Heart left ventricle (tissue), 16 donors: ENCODE measurements around the gene PSMD14. TPM values are rescaled to one million over a fixed set of nuclear protein-coding genes. Genes with fewer than 3 reads are reported as not detected.

Experiments used
- ATAC-seq, 4 donors: fragments of 200-7000 bp; cut with Tn5 transposase; one replicate each; pipeline ENCODE4 v1.9.1; 2020 to 2022; ENCODE audit warnings: moderate library complexity in 4 of 4, mild to moderate bottlenecking in 3 of 4, moderate number of reproducible peaks in 1 of 4
- DNase-seq, 5 donors: peaks; one replicate each; pipeline ENCODE4 v3.0.0-alpha.2; 2020
- H3K27ac ChIP-seq, 12 donors: fragments of 200-600 bp; sonication (generic) in 4 of 12; one replicate each; pipeline versions ENCODE4 v1.5.0 to v1.8.0; 2016 to 2022; ENCODE audit warnings: mild to moderate bottlenecking in 2 of 12
- H3K27me3 ChIP-seq, 9 donors: fragments of 200-600 bp; sonication (generic) in 2 of 9; one replicate each; pipeline versions ENCODE4 v1.5.1 to v1.8.0; 2016 to 2022; ENCODE audit warnings: mild to moderate bottlenecking in 3 of 9
- H3K36me3 ChIP-seq, 9 donors: fragments of 200-600 bp; sonication (generic) in 2 of 9; one replicate each; pipeline versions ENCODE4 v1.5.0 to v1.8.0; 2018 to 2022; ENCODE audit warnings: mild to moderate bottlenecking in 2 of 9
- H3K4me1 ChIP-seq, 12 donors: fragments of 200-600 bp; sonication (generic) in 4 of 12; one replicate each; pipeline versions ENCODE4 v1.5.0 to v1.8.0; 2016 to 2022; ENCODE audit warnings: mild to moderate bottlenecking in 3 of 12
- H3K4me3 ChIP-seq, 12 donors: fragments of 200-600 bp; sonication (generic) in 4 of 12; one replicate each; pipeline versions ENCODE4 v1.5.0 to v1.8.0; 2017 to 2022; ENCODE audit warnings: mild to moderate bottlenecking in 9 of 12, moderate library complexity in 4 of 12
- H3K9me3 ChIP-seq, 12 donors: fragments of 200-600 bp; sonication (generic) in 4 of 12; one replicate each; pipeline versions ENCODE4 v1.5.0 to v1.8.0; 2016 to 2022; ENCODE audit warnings: mild to moderate bottlenecking in 1 of 12
- CTCF ChIP-seq, 12 donors: fragments of 200-600 bp; sonication (generic) in 4 of 12; IDR thresholded peaks; one replicate each; pipeline versions ENCODE4 v1.5.0 to v1.8.0; 2018 to 2022; ENCODE audit warnings: antibody characterized with exemption in 12 of 12, mild to moderate bottlenecking in 5 of 12
- POLR2A ChIP-seq, 2 donors: fragments of 450-650 bp; IDR thresholded peaks; one replicate each; pipeline ENCODE4 v1.6.1; 2017; ENCODE audit warnings: antibody characterized with exemption in 2 of 2, mild to moderate bottlenecking in 2 of 2, moderate library complexity in 2 of 2
- WGBS, 4 donors: extraction: QIAGEN DNeasy Blood & Tissue Kit in 2 of 4; methylation state at CpG; one replicate each; pipeline versions ENCODE4 v1.1.5 to v1.1.7; 2013 to 2018; 5-methylcytosine and 5-hydroxymethylcytosine counted together
- intact Hi-C, 10 donors: fragments of 100-400 bp; cut with DNase I; formaldehyde crosslinking; loops; one replicate each; pipeline versions ENCODE4 v1.11.1 to v1.14.2; 2022
- long read RNA-seq, 3 donors: library from polyadenylated mRNA; unstranded; transcript quantifications; one replicate each; pipeline ENCODE4 v2.0.0, GENCODE V29; 2020 to 2021
- polyA plus RNA-seq, 2 donors: library from polyadenylated mRNA; stranded (reverse); fragments of 200-250 nt; gene quantifications; one replicate each; pipeline ENCODE4 v1.2.3, GENCODE V29; 2013
- total RNA-seq, 9 donors: library from RNA; depleted of rRNA in 2 of 9; stranded (reverse); fragments of >200 nt in 2 of 9; fragmentation: NEBNext Ultra II Directional in 3 of 9; extraction: Animal tissue kit (Norgen Biotek cat#: 25700) in 3 of 9; gene quantifications; one replicate each; pipeline versions ENCODE4 v1.1.0 to v1.2.4, GENCODE V29; 2016 to 2023
- donor health status: ischemic (EF 13 %, LVEDD 7.1; RV severe dilation, severe dysfunction).
- donor health status: healthy with polysubstance abuse.
- donor health status: DM: no; HTN: yes; CAD: no.
- donor health status: DM: no; HTN: no; CAD: no.
- donor health status: ischemic (EF 25% LVEDD 6.9; RV normal size, moderate dysfunction).
- donor health status: ischemic (EF 25% LVEDD 5.7; RV mildly dilated, moderate dysfunction).
- donor health status: healthy.
- donor health status: DM: yes; HTN: yes; CAD: no.
- donor health status: ischemic (EF 35%, LVEDD 5.7; RV mildly dilated, moderate dysfunction).
- donor health status: nonischemic (EF 11% LVEDD 7.7; RV severe dilation, severe dysfunction).
- donor health status: DM: yes; HTN: yes; CAD: no.
- donor health status: PGD.
- donor health status: ischemic (EF 29% LVEDD 5.4; RV normal size, mild dysfunction).
- donor health status: nonischemic (EF 23%, LVEDD 6.1; RV moderate dilation, normal function).

Gene PSMD14
- 10 to 100 TPM; 22.9 to 64.5 (median 46.1) TPM for total RNA-seq
- polyA plus RNA-seq, result 10 to 100 TPM; 32.6 to 87.7 TPM
- long read RNA-seq, donor 1, transcript PSMD14-201 (12 exons, 1,954 nt), result major isoform, 96 of 104 reads
- long read RNA-seq, donor 1, partial matches to known transcripts, result 4 of 104 reads
- long read RNA-seq, donor 1, other reads (novel, unspliced or antisense), result 4 of 104 reads
- long read RNA-seq, donor 2, transcript PSMD14-201 (12 exons, 1,954 nt), result major isoform, 404 of 435 reads
- long read RNA-seq, donor 2, partial matches to known transcripts, result 12 of 435 reads
- long read RNA-seq, donor 2, other reads (novel, unspliced or antisense), result 19 of 435 reads
- long read RNA-seq, donor 3, transcript PSMD14-201 (12 exons, 1,954 nt), result major isoform, 122 of 137 reads
- long read RNA-seq, donor 3, partial matches to known transcripts, result 11 of 137 reads
- long read RNA-seq, donor 3, other reads (novel, unspliced or antisense), result 4 of 137 reads

GRCh38 chr2:161308178-161308955 lies at the start of gene PSMD14:
Gene PSMD14, plus strand, starts transcription at chr2:161308425. Its CDS starts 10,401 bp downstream, at chr2:161318826.
- DNase-seq (peak; percentile 91 to 96 (median 94)), ATAC-seq (peak; percentile 96 to 99 (median 99))
- H3K36me3 ChIP-seq, result no peaks in the 10 kb centered on the region
- intact Hi-C loops, result no loop called here
- H3K27me3 ChIP-seq, result no peaks in the 10 kb centered on the region
- H3K4me1 ChIP-seq, result peaks cover 0 to 24% (median 16%) of the 10 kb centered on the region in 12 donors
- H3K4me3 ChIP-seq, result peak within 1 kb of the TSS; percentile 51 to 98 (median 76)
- peaks cover 0 to 8% (median 0%) of the 10 kb centered on the region in 12 donors for H3K9me3 ChIP-seq
- 0 to 1% (median 1%) methylated on average over 46 to 60 of the region's 60 CpGs for WGBS, 4 donors
- TF ChIP-seq POLR2A (IDR thresholded peaks at IDR 0.05) (peak in 1 of 2 donors; percentile 74), CTCF (IDR thresholded peaks at IDR 0.05) (no peak)
- peak within 1 kb of the TSS; percentile 55 to 92 (median 80) for H3K27ac ChIP-seq

- Histone ChIP-seq H3K4me3 (no peak overlapping the region), H3K9me3 (no peaks in the 10 kb centered on the region), H3K27me3 (no peaks in the 10 kb centered on the region), H3K27ac (no peak overlapping the region), H3K4me1 (no peaks in the 10 kb centered on the region), H3K36me3 (no peaks in the 10 kb centered on the region)
- intact Hi-C loops, result no loop called here
- TF ChIP-seq POLR2A (IDR thresholded peaks at IDR 0.05), result no peak
- no peak for TF ChIP-seq CTCF (IDR thresholded peaks at IDR 0.05)
- DNase-seq, result no peak
- no peak for ATAC-seq
- 93 to 97% (median 94%) methylated on average over 11 of the region's 11 CpGs for WGBS, 4 donors
Observed at GRCh38 chr2:161265874-161266273, 42.4 kb upstream of the PSMD14 start.

GRCh38 chr2:161269111-161269510 lies 39.1 kb upstream of the PSMD14 start:
- WGBS, 4 donors, result 86 to 94% (median 91%) methylated on average over 3 of the region's 3 CpGs
- Histone ChIP-seq H3K4me3 (no peak overlapping the region), H3K27ac (no peak overlapping the region), H3K9me3 (no peaks in the 10 kb centered on the region), H3K4me1 (no peaks in the 10 kb centered on the region), H3K27me3 (no peaks in the 10 kb centered on the region), H3K36me3 (no peaks in the 10 kb centered on the region)
- intact Hi-C loops, result no loop called here
- DNase-seq (no peak), ATAC-seq (no peak)
- TF ChIP-seq POLR2A (IDR thresholded peaks at IDR 0.05) (no peak), CTCF (IDR thresholded peaks at IDR 0.05) (no peak)
